Mesodermal cell (in vitro differentiated cells): ENCODE data around the gene TPPP.

Source experiments
- H3K27ac ChIP-seq: 2 replicates; pipeline ENCODE4 v1.7.0; 2013; ENCODE audit warnings: mild to moderate bottlenecking, low read depth, low read length, moderate library complexity; ENCODE audit not compliant: severe bottlenecking
- H3K36me3 ChIP-seq: 2 replicates; pipeline ENCODE4 v1.7.1; 2013; ENCODE audit warnings: mild to moderate bottlenecking, low read length, moderate library complexity; ENCODE audit not compliant: control insufficient read depth, insufficient read depth
- H3K4me1 ChIP-seq: one replicate; pipeline ENCODE4 v1.7.1; 2013; ENCODE audit warnings: mild to moderate bottlenecking, low read length; ENCODE audit not compliant: insufficient read depth, control insufficient read depth, poor library complexity, severe bottlenecking
- H3K4me3 ChIP-seq: 2 replicates; pipeline ENCODE4 v1.7.0; 2013; ENCODE audit warnings: low read length, control low read depth, mild to moderate bottlenecking; ENCODE audit not compliant: insufficient read depth, poor library complexity, severe bottlenecking; ENCODE audit errors: extremely low read depth
- H3K9me3 ChIP-seq: 2 replicates; pipeline ENCODE4 v1.7.1; 2013; ENCODE audit warnings: mild to moderate bottlenecking, low read length, moderate library complexity; ENCODE audit not compliant: control insufficient read depth
- WGBS, 2 experiments: methylation state at CpG; one replicate each; pipeline ENCODE4 v1.1.5; 2013; ENCODE audit warnings: missing lambda C conversion rate in 2 of 2; ENCODE audit not compliant: insufficient coverage in 2 of 2; 5-methylcytosine and 5-hydroxymethylcytosine counted together

Gene TPPP

DNA sequence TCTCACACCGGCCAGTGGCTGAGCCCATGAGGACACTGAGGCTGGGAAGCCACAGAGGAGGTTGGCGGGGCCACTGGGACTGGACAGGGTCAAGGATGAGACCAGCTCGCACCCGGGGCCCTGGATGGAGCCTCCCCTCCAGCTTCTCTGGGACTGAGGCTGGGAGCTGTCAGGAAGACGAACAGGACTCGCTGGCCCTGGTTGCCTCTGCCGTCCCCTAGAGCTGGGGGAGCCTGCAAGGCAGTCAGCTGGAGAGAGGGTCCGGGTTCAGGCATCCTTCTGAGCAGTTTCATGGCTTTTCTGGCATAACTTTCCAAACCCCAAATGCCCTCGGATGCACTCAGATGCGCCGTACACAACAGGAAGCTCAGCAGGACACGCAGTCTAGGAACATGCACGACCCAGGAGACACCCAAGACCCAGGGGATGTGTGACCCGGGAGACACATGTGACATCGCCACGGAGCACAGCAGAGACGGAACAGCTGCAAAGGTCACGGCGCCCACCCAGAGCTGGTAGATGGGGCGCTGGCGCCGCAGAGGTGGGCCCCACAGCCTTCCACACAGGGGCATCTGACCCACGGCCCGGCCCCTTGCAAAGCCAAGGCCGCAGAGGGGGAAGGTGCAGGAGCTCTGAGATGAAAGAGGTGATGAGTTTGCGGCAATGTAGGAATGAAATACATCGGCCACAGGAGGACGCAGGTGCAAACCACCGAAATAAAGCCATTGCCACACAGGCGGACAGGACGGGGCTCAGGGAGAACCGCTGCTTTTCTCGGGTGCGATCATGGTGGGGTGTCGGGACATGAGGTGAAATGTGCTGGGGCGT is 17.1 kb downstream of the TPPP start:
- H3K9me3 ChIP-seq: no peaks in the 10 kb centered on the region
- H3K4me3 ChIP-seq: no peak overlapping the region
- H3K36me3 ChIP-seq: no peaks in the 10 kb centered on the region
- no peak overlapping the region for H3K27ac ChIP-seq
- WGBS, 2 experiments: 86 to 87% methylated on average over 36 of the region's 36 CpGs
- peaks cover 12% of the 10 kb centered on the region for H3K4me1 ChIP-seq

DNA sequence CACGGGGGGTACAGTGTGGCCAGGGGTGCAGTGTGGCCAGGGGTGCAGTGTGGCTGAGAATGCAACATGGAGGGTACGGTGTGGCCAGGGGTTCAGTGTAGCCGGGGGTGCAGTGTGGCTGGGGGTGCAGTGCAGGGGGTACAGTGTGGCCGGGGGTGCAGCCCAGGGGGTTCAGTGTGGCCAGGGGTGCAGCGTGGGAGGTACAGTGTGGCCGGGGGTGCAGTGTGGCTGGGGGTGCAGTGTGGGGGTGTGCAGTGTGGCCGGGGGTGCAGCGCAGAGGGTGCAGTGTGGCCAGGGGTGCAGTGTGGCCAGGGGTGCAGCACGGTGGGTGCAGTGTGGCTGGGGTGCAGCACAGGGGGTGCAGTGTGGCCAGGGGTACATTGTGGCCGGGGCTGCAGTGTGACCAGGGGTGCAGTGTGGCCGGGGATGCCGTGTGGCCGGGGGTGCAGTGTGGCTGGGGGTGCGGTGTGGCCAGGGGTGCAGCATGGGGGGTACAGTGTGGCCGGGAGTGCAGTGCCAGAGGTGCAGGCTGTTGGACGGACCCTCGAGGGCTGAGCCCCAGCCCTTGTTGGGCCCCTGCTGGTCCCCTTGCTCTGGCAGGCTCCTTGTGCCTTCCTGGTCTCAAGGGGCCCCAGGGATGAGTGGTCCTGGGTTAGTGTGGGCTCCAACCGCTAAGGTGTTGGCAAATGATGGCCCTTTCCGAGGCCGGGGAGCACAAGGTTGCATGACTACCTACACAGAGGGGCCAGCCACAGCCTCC is 17.9 kb downstream of the TPPP start:
- Histone ChIP-seq H3K27ac (no peak overlapping the region), H3K4me3 (no peak overlapping the region), H3K36me3 (no peaks in the 10 kb centered on the region), H3K9me3 (no peaks in the 10 kb centered on the region), H3K4me1 (peaks cover 12% of the 10 kb centered on the region)
- 84 to 92% methylated on average over 12 to 13 of the region's 20 CpGs for WGBS, 2 experiments

DNA sequence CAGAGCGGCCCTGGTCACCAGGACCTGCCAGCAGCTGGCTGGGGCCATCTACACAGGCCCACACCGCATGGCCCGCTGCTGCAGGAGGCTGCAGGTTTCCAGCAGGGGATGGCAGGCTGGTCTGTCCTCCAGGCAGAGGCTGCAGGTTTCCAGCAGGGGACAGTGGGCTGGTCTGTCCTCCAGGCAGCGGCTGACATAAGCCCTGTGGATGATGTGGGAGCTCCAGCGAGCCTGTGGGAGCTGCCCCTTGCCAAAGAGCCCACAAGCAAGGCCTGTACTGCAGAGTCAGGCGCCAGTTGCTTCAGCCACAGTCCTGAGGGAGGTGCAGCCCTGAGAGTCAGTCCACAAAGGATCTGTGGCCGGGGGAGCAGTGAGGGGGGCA is 18.5 kb downstream of the TPPP start:
- no peaks in the 10 kb centered on the region for H3K36me3 ChIP-seq

DNA sequence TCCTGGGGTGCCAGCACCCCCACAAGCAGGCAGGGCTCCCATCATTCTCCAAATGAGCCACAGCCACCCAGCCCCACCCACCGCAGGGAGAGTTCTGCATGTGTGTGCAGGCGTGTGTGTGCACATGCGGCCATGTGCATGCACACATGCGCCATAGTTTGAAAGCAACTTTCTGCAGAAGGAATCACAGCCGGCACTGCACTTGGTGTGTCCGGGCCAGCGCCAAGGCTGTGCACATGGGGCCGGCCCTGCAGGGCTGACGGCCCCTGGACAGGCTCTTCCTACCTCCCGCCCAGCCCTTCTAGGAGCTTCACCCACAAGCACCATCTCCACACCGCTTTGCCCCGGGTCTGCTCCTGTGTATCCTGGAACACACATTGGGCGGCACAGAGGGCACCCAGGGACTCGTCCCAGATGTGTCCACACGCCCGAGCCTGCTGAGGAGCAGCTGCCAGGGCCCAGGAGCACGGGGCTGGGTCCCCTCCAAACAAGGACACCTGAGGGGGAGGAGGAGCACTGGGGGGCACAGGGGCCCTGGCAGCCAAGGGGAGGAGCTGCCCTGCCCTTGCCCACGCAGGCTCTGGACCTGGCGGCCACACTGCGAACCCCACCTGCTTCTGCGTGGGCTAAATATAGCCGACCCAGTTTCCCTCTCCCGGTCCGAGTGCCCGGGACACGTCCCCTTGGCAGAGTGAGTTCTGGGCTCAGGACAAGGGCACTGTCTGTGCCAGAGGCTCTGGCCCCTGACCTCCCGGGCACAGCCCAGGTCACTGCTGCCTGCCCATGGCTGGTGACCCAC is 19.1 kb downstream of the TPPP start:
- Histone ChIP-seq H3K36me3 (no peaks in the 10 kb centered on the region), H3K9me3 (no peaks in the 10 kb centered on the region), H3K4me3 (no peak overlapping the region), H3K4me1 (peaks cover 20% of the 10 kb centered on the region), H3K27ac (no peak overlapping the region)
- WGBS, 2 experiments: 87 to 90% methylated on average over 25 to 27 of the region's 27 CpGs

More for the DNA sequence above, 18.5 kb downstream of the TPPP start:
- Histone ChIP-seq H3K27ac (no peak overlapping the region), H3K4me3 (no peak overlapping the region), H3K9me3 (no peaks in the 10 kb centered on the region), H3K4me1 (peaks cover 14% of the 10 kb centered on the region)
- 50 to 66% methylated on average over 6 of the region's 7 CpGs for WGBS, 2 experiments

DNA sequence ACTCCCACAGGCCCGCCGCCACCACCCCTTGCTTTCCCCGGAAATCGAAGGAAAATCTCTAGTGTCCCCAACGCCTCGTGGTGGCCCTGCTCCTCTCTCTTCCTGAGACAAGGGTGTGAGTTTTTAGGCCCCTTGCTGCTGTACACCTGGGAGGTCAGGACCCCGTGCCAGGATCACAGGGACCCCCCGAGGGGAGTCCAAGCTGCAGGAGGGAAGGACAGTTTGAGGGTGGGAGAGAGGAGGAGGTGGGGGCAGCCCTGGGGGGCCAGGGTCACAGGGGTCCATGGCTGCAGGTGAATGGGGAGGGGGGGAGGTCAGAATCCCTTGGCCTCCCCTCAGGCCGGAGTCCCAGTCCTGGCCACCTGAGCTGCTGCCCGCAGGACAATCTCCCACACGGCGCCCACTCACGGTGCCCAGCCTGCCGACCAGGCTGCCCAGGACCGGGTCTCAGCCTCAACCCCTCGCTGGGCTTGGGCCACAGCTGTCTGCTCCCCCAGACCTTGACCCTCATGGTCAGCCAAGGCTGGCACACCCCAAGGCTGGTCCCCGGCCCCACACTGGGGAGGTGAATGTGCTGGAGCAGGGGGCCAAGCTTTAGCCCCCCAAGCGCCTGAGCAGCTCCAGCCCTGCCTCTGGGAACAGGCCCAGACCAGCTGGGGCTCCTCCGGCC is 19.9 kb downstream of the TPPP start:
- 60 to 61% methylated on average over 11 to 13 of the region's 19 CpGs for WGBS, 2 experiments
- Histone ChIP-seq H3K9me3 (no peaks in the 10 kb centered on the region), H3K27ac (peak overlapping the region; percentile 87), H3K36me3 (peaks cover 4% of the 10 kb centered on the region), H3K4me3 (no peak overlapping the region), H3K4me1 (peaks cover 20% of the 10 kb centered on the region)

DNA sequence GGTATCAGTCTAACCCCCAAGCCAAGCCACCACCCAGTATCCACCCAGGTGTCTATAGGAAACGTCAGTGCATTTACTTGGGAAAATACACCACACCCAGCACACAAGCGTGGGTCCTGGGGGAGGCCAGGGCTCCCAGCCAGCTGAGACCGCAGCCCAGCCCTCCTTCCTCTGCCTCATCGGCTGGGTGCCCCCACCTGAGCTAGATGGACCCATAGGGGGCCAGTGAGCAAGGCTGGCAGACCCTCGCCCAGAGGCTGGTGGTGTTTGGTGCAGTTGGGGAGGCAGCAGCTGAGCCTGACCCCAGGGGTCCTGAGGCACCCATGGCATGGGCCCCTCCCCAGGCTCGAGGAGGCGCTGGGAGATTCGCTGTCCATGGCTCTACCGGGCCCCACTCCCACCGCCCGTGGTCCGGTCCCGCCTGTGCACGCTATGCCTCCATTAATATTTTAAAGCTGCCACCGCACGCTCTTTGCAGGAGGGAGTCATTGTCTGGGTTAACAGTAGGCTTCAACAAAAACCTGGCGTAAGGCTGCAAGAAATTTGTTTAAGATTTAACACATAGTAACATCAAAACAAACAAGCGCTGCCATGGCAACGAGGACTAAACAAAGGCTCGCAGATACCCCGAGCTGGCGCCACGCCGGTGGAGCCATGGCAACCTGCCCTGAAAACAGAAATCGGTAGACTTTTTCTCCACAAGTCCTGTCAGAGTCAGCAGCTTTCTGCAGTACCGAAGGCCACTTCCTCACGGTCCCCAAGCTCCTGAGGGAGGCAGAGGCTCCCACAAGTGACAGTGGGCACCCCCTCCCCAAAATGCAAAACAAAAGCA is 20.6 kb downstream of the TPPP start:
- Histone ChIP-seq H3K27ac (peak overlapping the region; percentile 87), H3K36me3 (peaks cover 6% of the 10 kb centered on the region), H3K4me3 (no peak overlapping the region), H3K9me3 (no peaks in the 10 kb centered on the region), H3K4me1 (peaks cover 20% of the 10 kb centered on the region)
- WGBS, 2 experiments: 38 to 42% methylated on average over 22 to 23 of the region's 27 CpGs

DNA sequence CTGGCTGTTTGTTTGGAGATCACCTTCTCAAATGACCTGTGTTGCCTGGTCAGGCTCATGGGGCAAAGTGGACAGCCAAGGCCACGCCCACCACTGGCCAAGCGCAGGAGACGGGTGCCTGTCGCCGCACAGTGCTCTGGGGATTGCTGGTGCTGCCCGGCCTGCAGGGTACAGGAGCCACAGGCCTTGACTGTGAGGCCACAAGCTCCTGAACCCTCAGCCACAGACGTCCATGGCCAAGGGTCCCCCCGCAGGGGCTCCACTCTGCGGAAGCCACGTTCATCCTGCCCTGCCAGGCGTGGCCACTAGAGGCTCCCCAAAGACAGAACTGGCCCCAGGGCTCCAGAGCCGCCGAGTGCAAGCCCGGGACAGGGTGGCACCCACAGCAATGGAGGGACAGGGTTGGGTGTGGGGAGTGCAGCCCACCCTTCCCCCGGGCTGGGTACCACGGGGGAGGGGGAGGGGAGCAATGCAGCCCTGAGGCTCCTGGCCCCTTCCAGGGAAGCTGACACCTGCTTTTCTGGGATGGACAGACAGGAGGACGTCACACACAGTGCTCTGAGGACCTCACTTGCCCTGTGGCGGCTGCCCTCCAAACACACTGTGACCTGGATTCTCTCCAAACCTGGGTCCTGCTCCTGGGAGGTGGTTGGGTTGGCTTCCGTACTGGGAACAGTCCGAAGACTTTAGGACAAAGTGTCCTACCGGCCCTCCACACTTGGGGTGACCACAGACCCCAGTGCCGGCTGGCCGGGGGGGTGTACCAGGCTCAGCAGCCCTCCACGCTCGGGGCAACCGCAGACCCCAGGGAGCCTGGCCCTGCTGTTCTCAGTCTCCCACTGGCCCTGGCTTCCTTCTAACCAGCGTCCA is 21.5 kb downstream of the TPPP start:
- peaks cover 15% of the 10 kb centered on the region for H3K36me3 ChIP-seq
- H3K27ac ChIP-seq: peak overlapping the region; percentile 87
- 36 to 38% methylated on average over 23 to 24 of the region's 27 CpGs for WGBS, 2 experiments
- H3K9me3 ChIP-seq: no peaks in the 10 kb centered on the region
- peaks cover 20% of the 10 kb centered on the region for H3K4me1 ChIP-seq
- H3K4me3 ChIP-seq: no peak overlapping the region

DNA sequence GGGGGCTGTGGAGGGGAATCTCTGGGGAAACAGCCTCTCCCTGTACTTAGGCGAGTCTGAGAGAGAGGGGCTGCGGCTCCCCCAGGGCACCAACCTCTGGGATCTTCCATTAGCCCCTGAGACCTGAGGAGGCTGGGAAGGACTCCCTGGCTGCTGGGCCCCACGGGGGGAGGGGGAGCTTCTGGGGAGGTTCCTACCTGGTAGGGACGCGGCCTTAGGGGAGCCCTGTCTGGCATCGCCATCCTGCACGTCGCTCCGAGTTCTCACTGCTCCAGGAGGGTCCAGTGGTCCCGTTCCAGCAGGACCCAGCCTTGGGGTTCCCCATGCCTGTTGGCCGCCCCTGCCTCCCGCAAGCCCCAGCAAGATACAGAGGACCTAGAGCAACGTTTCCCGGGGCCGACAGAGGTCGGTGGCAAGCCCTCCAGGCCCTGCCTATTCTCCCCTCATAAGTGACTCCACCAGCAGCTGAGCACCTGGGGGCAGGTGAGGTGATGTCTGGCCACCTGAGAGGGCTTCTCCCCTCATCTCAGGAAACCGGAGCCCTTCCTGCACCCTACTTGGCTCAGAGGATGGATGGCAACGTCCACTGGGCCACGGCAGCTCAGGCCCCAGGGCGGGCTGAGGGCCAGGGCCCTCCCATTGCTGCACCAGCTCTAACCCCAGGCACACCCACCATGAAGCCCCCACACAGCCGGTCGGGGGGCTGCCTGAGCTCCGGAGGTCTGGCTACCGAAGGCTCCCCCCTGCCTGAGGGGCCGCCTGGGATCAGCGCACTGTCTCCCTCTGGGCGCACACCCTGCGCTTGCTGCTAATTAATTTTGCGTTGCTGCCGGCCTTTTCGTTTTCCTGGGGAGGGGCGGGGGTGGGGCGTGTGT is 22.5 kb downstream of the TPPP start:
- WGBS, 2 experiments: 84 to 86% methylated on average over 20 to 28 of the region's 33 CpGs
- no peak overlapping the region for H3K27ac ChIP-seq
- no peaks in the 10 kb centered on the region for H3K9me3 ChIP-seq
- no peak overlapping the region for H3K4me3 ChIP-seq
- H3K36me3 ChIP-seq: peaks cover 23% of the 10 kb centered on the region
- H3K4me1 ChIP-seq: peaks cover 20% of the 10 kb centered on the region
